Stomach smooth muscle (tissue), 2 donors: Measurements from ENCODE around the gene CHKA.

Experiments
- H3K27ac ChIP-seq: one replicate; pipeline ENCODE4 v1.7.0; 2013; ENCODE audit warnings: mild to moderate bottlenecking, low read length, inconsistent platforms
- H3K27me3 ChIP-seq, 2 donors: one replicate each; pipeline ENCODE4 v1.7.0; 2013; ENCODE audit warnings: low read length in 2 of 2; ENCODE audit not compliant: insufficient read depth in 2 of 2, control insufficient read depth in 1 of 2
- H3K36me3 ChIP-seq, 2 donors: one replicate each; pipeline ENCODE4 v1.7.0; 2013; ENCODE audit warnings: low read length in 2 of 2; ENCODE audit not compliant: control insufficient read depth in 2 of 2, insufficient read depth in 2 of 2
- H3K4me1 ChIP-seq: one replicate; pipeline ENCODE4 v1.7.0; 2013; ENCODE audit warnings: low read length; ENCODE audit not compliant: control insufficient read depth, insufficient read depth
- H3K4me3 ChIP-seq, 2 donors: one replicate each; pipeline ENCODE4 v1.7.0; 2013; ENCODE audit warnings: low read length in 2 of 2
- H3K9ac ChIP-seq, 2 donors: one replicate each; pipeline ENCODE4 v1.7.0; 2013; ENCODE audit warnings: low read length in 2 of 2, mild to moderate bottlenecking in 1 of 2
- H3K9me3 ChIP-seq, 2 donors: one replicate each; pipeline ENCODE4 v1.7.0; 2013; ENCODE audit warnings: low read length in 2 of 2; ENCODE audit not compliant: control insufficient read depth in 2 of 2
- donor health status: healthy.
- donor health status: Pancreatic carcinoma.

The CHKA gene

DNA sequence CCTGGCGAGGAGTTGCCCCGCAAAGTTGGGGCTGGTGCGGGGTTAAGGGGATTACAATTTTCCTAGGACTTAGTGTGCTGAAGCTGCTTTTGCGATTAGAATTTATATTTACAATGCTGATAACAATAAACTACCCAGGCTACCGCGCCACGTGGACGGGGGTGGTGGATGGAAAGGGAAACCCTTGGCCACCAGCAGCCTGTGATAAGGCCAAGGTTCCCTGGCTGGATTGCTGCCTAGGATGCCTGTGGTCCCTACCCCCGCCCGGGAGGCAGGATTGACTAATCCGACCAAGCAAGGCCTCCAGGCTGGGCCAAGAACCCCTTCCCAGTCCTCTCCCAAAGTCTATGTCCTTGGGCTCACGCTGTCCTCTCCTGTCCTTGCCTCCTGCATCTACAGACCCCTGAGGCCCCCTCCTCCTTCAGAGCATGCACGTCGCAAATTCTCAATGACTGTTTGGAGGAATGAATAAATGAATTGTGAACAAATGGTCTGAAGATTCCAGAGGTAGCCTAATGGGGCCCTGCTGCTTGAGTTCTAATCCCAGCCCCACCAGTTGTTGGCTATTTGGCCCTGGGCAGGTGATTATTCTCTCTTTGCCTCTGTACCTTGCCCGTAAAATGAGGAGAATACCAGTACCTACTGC is 7.6 kb upstream of the CHKA start:
- Histone ChIP-seq H3K9ac (peak overlapping the region; percentile 55 to 79), H3K9me3 (no peaks in the 10 kb centered on the region), H3K36me3 (no peaks in the 10 kb centered on the region), H3K4me1 (peaks cover 19% of the 10 kb centered on the region), H3K27me3 (no peaks in the 10 kb centered on the region), H3K4me3 (peak overlapping the region; percentile 68 to 70), H3K27ac (peak overlapping the region; percentile 82)

DNA sequence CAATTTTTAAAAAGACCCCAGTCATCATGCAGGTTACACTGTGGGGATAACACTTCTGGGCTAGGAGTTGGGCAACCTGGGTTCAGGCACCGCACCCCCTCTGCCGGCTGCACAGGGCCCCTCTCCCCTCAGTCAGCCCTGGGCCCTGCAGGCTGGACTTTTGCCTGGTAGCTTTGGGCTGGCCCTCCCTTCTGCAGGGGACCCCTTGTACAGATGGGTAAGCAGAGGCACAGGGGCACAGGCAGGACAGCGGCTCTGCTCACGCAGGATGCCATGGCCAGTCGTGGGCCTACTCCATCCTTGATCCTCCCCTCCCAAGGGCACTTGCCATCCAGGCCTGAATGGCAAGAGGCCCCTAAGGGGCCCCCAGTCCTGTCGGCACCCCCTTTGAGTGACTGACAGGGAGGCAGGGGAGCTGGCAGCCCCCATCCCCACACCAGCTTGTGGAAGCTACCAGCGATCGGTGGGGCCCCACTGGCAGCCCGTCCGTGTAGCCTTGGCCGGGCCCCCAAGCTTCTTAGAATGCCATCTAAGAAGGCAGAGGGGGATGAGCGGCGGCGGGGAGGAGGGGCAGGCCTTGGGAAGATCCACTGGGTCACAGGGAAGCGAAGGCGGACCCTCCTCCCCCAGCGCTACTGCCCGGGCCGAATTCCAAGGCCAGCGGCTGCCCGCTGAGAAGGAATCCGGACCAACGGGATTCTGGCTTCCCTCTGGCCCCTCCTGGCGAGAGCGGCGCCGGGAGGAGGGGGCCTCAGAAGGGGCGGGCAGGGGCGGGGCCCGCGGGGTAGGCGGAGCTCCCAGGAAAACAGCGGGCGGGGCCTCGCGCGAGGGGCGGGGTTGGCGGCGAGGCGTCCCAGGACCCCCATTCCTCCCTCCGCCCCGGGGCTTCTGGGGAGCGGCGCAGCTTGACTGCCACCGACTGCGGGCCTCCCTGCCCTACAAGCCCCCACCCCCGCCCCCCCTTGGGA is 6.8 kb upstream of the CHKA start:
- Histone ChIP-seq H3K4me1 (peaks cover 19% of the 10 kb centered on the region), H3K9ac (peak overlapping the region; percentile 42 to 79), H3K4me3 (peak overlapping the region; percentile 68 to 70), H3K9me3 (no peaks in the 10 kb centered on the region), H3K27me3 (no peaks in the 10 kb centered on the region), H3K36me3 (no peaks in the 10 kb centered on the region), H3K27ac (peak overlapping the region; percentile 82)

- Histone ChIP-seq H3K9ac (no peak overlapping the region), H3K4me1 (peaks cover 29% of the 10 kb centered on the region), H3K36me3 (no peaks in the 10 kb centered on the region), H3K27ac (no peak overlapping the region), H3K4me3 (no peak overlapping the region), H3K27me3 (no peaks in the 10 kb centered on the region), H3K9me3 (no peaks in the 10 kb centered on the region)
Observed at GRCh38 chr11:68125164-68125563, 4.0 kb upstream of the CHKA start.

GRCh38 chr11:68122936-68123539 is 1.9 kb upstream of the CHKA start:
- H3K36me3 ChIP-seq, result no peaks in the 10 kb centered on the region
- no peak overlapping the region for H3K9ac ChIP-seq
- peaks cover 33% of the 10 kb centered on the region for H3K4me1 ChIP-seq
- no peaks in the 10 kb centered on the region for H3K9me3 ChIP-seq
- no peak overlapping the region for H3K4me3 ChIP-seq
- no peak overlapping the region for H3K27ac ChIP-seq
- H3K27me3 ChIP-seq, result no peaks in the 10 kb centered on the region

DNA sequence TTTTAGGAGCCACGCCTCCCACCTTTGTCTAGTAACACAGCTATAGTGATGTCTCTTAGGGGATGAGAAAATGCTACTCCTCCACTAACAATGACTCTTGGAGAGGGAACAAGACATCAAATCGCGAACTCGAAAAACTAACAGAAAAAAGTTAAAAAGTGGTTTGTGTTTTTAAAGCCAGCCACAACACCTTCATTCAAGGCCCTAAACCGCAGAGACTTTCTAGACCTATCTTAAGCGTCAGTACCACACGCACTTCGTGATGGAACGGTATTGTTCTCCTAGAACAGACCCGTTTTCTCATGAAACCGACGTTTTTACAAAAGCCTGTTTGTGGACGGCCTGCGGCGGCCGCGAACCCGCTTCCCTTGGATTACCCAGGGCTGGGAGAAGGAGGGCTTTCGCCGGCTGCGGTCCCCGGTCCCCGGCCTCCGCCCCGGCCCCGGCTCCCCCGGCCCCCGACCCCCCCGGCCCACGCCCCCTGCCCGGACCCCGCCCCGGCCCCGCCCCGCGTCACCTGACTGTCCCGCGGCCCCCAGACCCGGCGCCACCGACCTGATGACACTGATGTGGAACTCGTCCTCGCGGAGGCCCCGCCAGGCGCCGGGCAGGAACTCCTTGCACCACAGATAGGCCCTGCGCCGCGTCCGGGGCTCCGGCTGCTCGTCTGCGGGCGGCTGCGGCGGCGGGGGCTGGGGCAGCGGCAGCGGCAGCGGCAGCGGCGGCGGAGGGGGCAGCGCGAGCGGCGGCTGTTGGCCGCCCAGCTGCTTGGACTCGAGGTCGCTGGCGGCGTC is 718 bp downstream of the CHKA start:
- H3K9me3 ChIP-seq, result no peaks in the 10 kb centered on the region
- H3K4me3 ChIP-seq, result peak overlapping the region; percentile 72 to 81
- no peaks in the 10 kb centered on the region for H3K36me3 ChIP-seq
- peak overlapping the region; percentile 53 for H3K27ac ChIP-seq
- H3K27me3 ChIP-seq, result no peaks in the 10 kb centered on the region
- H3K4me1 ChIP-seq, result peaks cover 35% of the 10 kb centered on the region
- peak overlapping the region; percentile 64 to 82 for H3K9ac ChIP-seq

- Histone ChIP-seq H3K9me3 (no peaks in the 10 kb centered on the region), H3K4me3 (peak overlapping the region; percentile 53 to 55), H3K4me1 (peaks cover 35% of the 10 kb centered on the region), H3K27me3 (no peaks in the 10 kb centered on the region), H3K27ac (peak overlapping the region; percentile 37), H3K36me3 (no peaks in the 10 kb centered on the region), H3K9ac (peak overlapping the region; percentile 37 to 60)
Observed at GRCh38 chr11:68118706-68119448, 2.3 kb downstream of the CHKA start.

DNA sequence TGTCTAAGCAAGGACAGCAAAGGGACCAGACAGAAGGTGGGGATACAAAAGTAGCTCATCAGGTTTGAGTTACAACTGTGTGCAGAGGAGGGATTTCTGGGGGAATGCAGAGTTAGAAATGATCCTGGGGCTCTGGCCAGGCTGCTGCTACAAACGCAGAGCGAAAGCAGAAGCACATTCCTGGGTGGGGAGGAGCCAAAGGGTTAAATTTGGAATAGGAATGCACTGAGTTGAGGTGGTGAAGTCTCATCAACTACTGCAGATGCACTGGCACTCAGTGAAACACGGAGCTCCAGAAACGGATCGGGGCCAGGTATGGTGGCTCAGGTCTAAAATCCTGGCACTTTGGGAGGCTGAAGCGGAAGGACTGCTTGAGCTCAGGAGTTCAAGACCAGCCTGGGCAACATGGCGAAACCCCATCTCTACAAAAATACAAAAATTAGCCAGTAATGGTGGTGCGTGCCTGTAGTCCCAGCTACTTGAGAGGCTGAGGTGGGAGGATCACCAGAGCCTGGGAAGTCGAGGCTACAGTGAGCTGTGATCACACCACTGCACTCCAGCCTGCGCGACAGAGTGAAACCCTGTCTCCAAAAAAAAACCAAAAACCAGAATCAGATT is 3.2 kb downstream of the CHKA start:
- H3K36me3 ChIP-seq, result no peaks in the 10 kb centered on the region
- H3K9ac ChIP-seq, result peak overlapping the region; percentile 55 to 60
- peak overlapping the region in 1 of 2 donors; percentile 55 for H3K4me3 ChIP-seq
- peak overlapping the region; percentile 37 for H3K27ac ChIP-seq
- peaks cover 35% of the 10 kb centered on the region for H3K4me1 ChIP-seq
- H3K27me3 ChIP-seq, result no peaks in the 10 kb centered on the region
- no peaks in the 10 kb centered on the region for H3K9me3 ChIP-seq

- H3K27me3 ChIP-seq, result no peaks in the 10 kb centered on the region
- peaks cover 30% of the 10 kb centered on the region for H3K4me1 ChIP-seq
- peak overlapping the region in 1 of 2 donors; percentile 29 for H3K9ac ChIP-seq
- H3K9me3 ChIP-seq, result no peaks in the 10 kb centered on the region
- no peak overlapping the region for H3K27ac ChIP-seq
- no peaks in the 10 kb centered on the region for H3K36me3 ChIP-seq
- no peak overlapping the region for H3K4me3 ChIP-seq
Observed at GRCh38 chr11:68116974-68117373, 4.2 kb downstream of the CHKA start.

GRCh38 chr11:68116126-68116525 is 5.1 kb downstream of the CHKA start:
- Histone ChIP-seq H3K27ac (no peak overlapping the region), H3K9ac (no peak overlapping the region), H3K4me1 (peaks cover 25% of the 10 kb centered on the region), H3K27me3 (no peaks in the 10 kb centered on the region), H3K4me3 (no peak overlapping the region), H3K36me3 (no peaks in the 10 kb centered on the region), H3K9me3 (no peaks in the 10 kb centered on the region)
